HCT116 (cell line): ENCODE data around the gene OR51E2. TPM values are rescaled to one million over a fixed set of nuclear protein-coding genes. Genes with fewer than 3 reads are reported as not detected.

Source experiments
- ATAC-seq: fragments of 200-7000 bp; cut with Tn5 transposase; 2 replicates; pipeline ENCODE4 v1.9.1; 2020; ENCODE audit warnings: mild to moderate bottlenecking, moderate library complexity
- BruUV-seq: library from RNA; stranded (reverse); fragments of 400-500 nt; replicated peaks from 2 replicates; lab custom pipeline; 2021; lab: Mats Ljungman, UMichigan
- CTCF ChIA-PET: fragments of 300-600 bp; sonication (Branson Sonifier 250); formaldehyde crosslinking; loops from one replicate; lab custom pipeline; 2021; ENCODE audit warnings: antibody characterized with exemption; lab: Charles Lee
- POLR2A ChIA-PET: fragments of 300-600, 350-600 bp; sonication (Branson Sonifier 250); formaldehyde crosslinking; loops from one replicate; lab custom pipeline; 2021; ENCODE audit warnings: antibody characterized with exemption; lab: Charles Lee
- RAD21 ChIA-PET, 2 experiments: fragments of 300-600 bp; sonication (Branson Sonifier 250); formaldehyde crosslinking; loops; one replicate each; lab custom pipeline; 2023; ENCODE audit warnings: low total read pairs in 2 of 2; ENCODE audit not compliant: uncharacterized antibody in 2 of 2, unreplicated experiment in 2 of 2, low non-redundant PET in 1 of 2; lab: Charles Lee
- DNase-seq: peaks from one replicate; pipeline ENCODE4 v3.0.0-alpha.2; 2010; ENCODE audit warnings: low read depth, low spot score
- H2AFZ ChIP-seq: fragments of 200-600 bp; shearing (Covaris generic), sonication (generic); 2 replicates; pipeline ENCODE4 v1.6.1; 2017; ENCODE audit warnings: low read depth, mixed run types, mixed read lengths, antibody characterized with exemption, low read length; ENCODE audit not compliant: poor library complexity, severe bottlenecking
- H3K27ac ChIP-seq: 2 replicates; pipeline ENCODE4 v1.5.1; 2012; ENCODE audit warnings: low read depth, low read length
- H3K27me3 ChIP-seq: fragments of 200-600 bp; sonication (generic); 2 replicates; pipeline ENCODE4 v1.6.1; 2016; ENCODE audit warnings: mixed run types, low read length, mixed read lengths; ENCODE audit not compliant: insufficient read depth
- H3K36me3 ChIP-seq, 2 experiments: fragments of 200-500 bp in 1 of 2; fragments of 200-600 bp in 1 of 2; sonication (Bioruptor generic) in 1 of 2; sonication (generic) in 1 of 2; 2 replicates each; pipeline versions ENCODE4 v1.5.1 to v1.6.1; 2014 to 2016; ENCODE audit warnings: low read length in 2 of 2, inconsistent platforms in 1 of 2, mixed read lengths in 1 of 2, mixed run types in 1 of 2; ENCODE audit not compliant: insufficient read depth in 2 of 2, control insufficient read depth in 1 of 2
- H3K4me1 ChIP-seq, 2 experiments: fragments of 200-600 bp in 1 of 2; sonication (generic) in 1 of 2; 2 replicates each; pipeline versions ENCODE4 v1.5.1 to v1.6.1; 2012 to 2017; ENCODE audit warnings: low read length in 2 of 2, inconsistent platforms in 1 of 2, mild to moderate bottlenecking in 1 of 2, mixed read lengths in 1 of 2, mixed run types in 1 of 2, moderate library complexity in 1 of 2; ENCODE audit not compliant: insufficient read depth in 2 of 2, control insufficient read depth in 1 of 2
- H3K4me2 ChIP-seq: fragments of 200-600 bp; sonication (generic); 2 replicates; pipeline ENCODE4 v1.6.1; 2017; ENCODE audit warnings: mixed run types, low read length, mixed read lengths
- H3K4me3 ChIP-seq, 2 experiments: fragments of 200-600 bp in 1 of 2; sonication (generic) in 1 of 2; replicated peaks in 1 of 2; 2 replicates each; pipeline ENCODE4 v1.5.1; 2011 to 2016; ENCODE audit warnings: low read length in 2 of 2, control low read depth in 1 of 2, low read depth in 1 of 2, mild to moderate bottlenecking in 1 of 2, mixed read lengths in 1 of 2, mixed run types in 1 of 2
- H3K79me2 ChIP-seq: fragments of 200-600 bp; sonication (generic); 2 replicates; pipeline ENCODE4 v1.6.1; 2017; ENCODE audit warnings: mild to moderate bottlenecking, mixed run types, low read length, moderate library complexity, mixed read lengths; ENCODE audit not compliant: insufficient read depth
- H3K9ac ChIP-seq: fragments of 200-600 bp; sonication (generic); 2 replicates; pipeline ENCODE4 v1.6.1; 2016; ENCODE audit warnings: low read length, mixed read lengths
- H3K9me2 ChIP-seq: fragments of 200-600 bp; sonication (generic), shearing (Covaris generic); 2 replicates; pipeline ENCODE4 v1.6.1; 2017; ENCODE audit warnings: mixed run types, mild to moderate bottlenecking, moderate library complexity; ENCODE audit not compliant: insufficient read depth
- H3K9me3 ChIP-seq, 2 experiments: fragments of 200-500 bp in 1 of 2; fragments of 200-600 bp in 1 of 2; sonication (Bioruptor generic) in 1 of 2; sonication (generic) in 1 of 2; 2 replicates each; pipeline ENCODE4 v1.6.1; 2014 to 2017; ENCODE audit warnings: low read length in 2 of 2, mixed read lengths in 2 of 2, inconsistent platforms in 1 of 2, low read depth in 1 of 2, mild to moderate bottlenecking in 1 of 2, mixed run types in 1 of 2, moderate library complexity in 1 of 2; ENCODE audit not compliant: control insufficient read depth in 1 of 2, insufficient read depth in 1 of 2
- H4K20me1 ChIP-seq: fragments of 200-600 bp; sonication (generic), shearing (Covaris generic); 2 replicates; pipeline ENCODE4 v1.6.1; 2017; ENCODE audit warnings: mixed run types, mild to moderate bottlenecking, moderate library complexity; ENCODE audit not compliant: insufficient read depth
- CEBPB ChIP-seq: IDR thresholded peaks from 2 replicates; pipeline ENCODE4 v1.6.1; 2012; ENCODE audit warnings: low read depth
- EZH2 ChIP-seq: fragments of 200-600 bp; sonication (generic); IDR thresholded peaks from 2 replicates; pipeline ENCODE4 v1.6.1; 2017; ENCODE audit warnings: antibody characterized with exemption, mixed run types
- FOSL1 ChIP-seq: IDR thresholded peaks from 2 replicates; pipeline ENCODE4 v1.6.1; 2012; ENCODE audit warnings: low read depth
- POLR2AphosphoS5 ChIP-seq: IDR thresholded peaks from 2 replicates; pipeline ENCODE4 v1.6.1; 2011; ENCODE audit warnings: mild to moderate bottlenecking, low read depth, low read length, moderate library complexity
- SIN3A ChIP-seq: IDR thresholded peaks from 2 replicates; pipeline ENCODE4 v1.6.1; 2012; ENCODE audit warnings: low read depth
- SP1 ChIP-seq: IDR thresholded peaks from 2 replicates; pipeline ENCODE4 v1.6.1; 2012; ENCODE audit warnings: low read depth
- YY1 ChIP-seq: IDR thresholded peaks from 2 replicates; pipeline ENCODE4 v1.6.1; 2011; ENCODE audit warnings: low read length, low read depth, moderate library complexity, mild to moderate bottlenecking; ENCODE audit not compliant: insufficient replicate concordance; ENCODE audit errors: extremely low read depth
- ZNF274 ChIP-seq: fragments of 200-500 bp; sonication (Bioruptor generic); IDR thresholded peaks from 2 replicates; pipeline ENCODE4 v1.6.1; 2014; ENCODE audit warnings: mild to moderate bottlenecking, low read depth, low read length, inconsistent platforms
- intact Hi-C: fragments of 100-400 bp; cut with micrococcal nuclease; formaldehyde crosslinking; loops from 2 replicates; pipeline ENCODE4 v1.10.0; 2022
- total RNA-seq: library from RNA; stranded (reverse); gene quantifications from one replicate; pipeline ENCODE4 v1.2.1, GENCODE V29; 2021; ENCODE audit not compliant: unreplicated experiment
- TF ChIP-seq, protein P1 (sequence below), 3 experiments: fragments of 200-600 bp in 1 of 3; sonication (generic) in 1 of 3; IDR thresholded peaks in 2 of 3; conservative IDR thresholded peaks in 1 of 3; 2 replicates each; pipeline ENCODE4 v1.5.1; 2012 to 2017; ENCODE audit warnings: low read depth in 2 of 3, low read length in 2 of 3, antibody characterized with exemption in 1 of 3, borderline replicate concordance in 1 of 3, control low read depth in 1 of 3, mild to moderate bottlenecking in 1 of 3, mixed read lengths in 1 of 3, mixed run types in 1 of 3, moderate library complexity in 1 of 3; ENCODE audit not compliant: insufficient read depth in 1 of 3
- TF ChIP-seq, protein P2 (sequence below): IDR thresholded peaks from 2 replicates; pipeline ENCODE4 v1.6.1; 2012
- TF ChIP-seq, protein P3 (sequence below): IDR thresholded peaks from 2 replicates; pipeline ENCODE4 v1.6.1; 2012
- TF ChIP-seq, protein P4 (sequence below): IDR thresholded peaks from 2 replicates; pipeline ENCODE4 v1.6.1; 2011; ENCODE audit warnings: mild to moderate bottlenecking, low read length, moderate library complexity; ENCODE audit not compliant: insufficient replicate concordance; ENCODE audit errors: extremely low read depth

The OR51E2 gene
- total RNA-seq, 1 experiment from 2014 or later, result not detected

DNA sequence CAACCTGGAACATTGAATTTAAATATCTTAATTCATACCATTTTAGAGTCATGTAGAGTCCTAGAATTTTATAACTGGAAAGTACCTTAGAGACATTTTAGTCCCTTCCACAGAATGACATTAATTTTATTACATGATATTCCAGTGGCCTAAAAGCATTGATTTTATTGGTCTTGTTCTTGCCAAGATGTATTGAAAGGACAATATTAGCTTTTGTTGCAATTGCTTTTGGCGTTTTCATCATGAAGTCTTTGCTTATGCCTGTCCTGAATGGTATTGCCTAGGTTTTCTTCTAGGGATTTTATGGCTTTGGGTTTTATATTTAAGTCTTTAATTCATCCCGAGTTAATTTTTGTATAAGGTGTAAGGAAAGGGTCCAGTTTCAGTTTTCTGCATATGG is 43.1 kb upstream of the OR51E2 start:
- Histone ChIP-seq H3K4me3 (no peak overlapping the region), H3K27ac (no peak overlapping the region), H2AFZ (no peak overlapping the region), H3K79me2 (no peaks in the 10 kb centered on the region), H4K20me1 (no peaks in the 10 kb centered on the region), H3K9me2 (no peaks in the 10 kb centered on the region), H3K4me1 (no peaks in the 10 kb centered on the region), H3K36me3 (no peaks in the 10 kb centered on the region), H3K9ac (no peak overlapping the region), H3K27me3 (peaks cover 24% of the 10 kb centered on the region), H3K9me3 (no peaks in the 10 kb centered on the region)
- no peak for ATAC-seq
- DNase-seq, result no peak
- ChIA-PET RAD21 (no interaction called here), CTCF (no interaction called here), POLR2A (no interaction called here)
- no TSS peak for BruUV-seq
- intact Hi-C loops, result no loop called here
- TF ChIP-seq CEBPB (no peak), FOSL1 (no peak), YY1 (no peak), ZNF274 (no peak)
- TF ChIP-seq, all 23 proteins: peak for 0
- no peak overlapping the region for H3K4me2 ChIP-seq

DNA sequence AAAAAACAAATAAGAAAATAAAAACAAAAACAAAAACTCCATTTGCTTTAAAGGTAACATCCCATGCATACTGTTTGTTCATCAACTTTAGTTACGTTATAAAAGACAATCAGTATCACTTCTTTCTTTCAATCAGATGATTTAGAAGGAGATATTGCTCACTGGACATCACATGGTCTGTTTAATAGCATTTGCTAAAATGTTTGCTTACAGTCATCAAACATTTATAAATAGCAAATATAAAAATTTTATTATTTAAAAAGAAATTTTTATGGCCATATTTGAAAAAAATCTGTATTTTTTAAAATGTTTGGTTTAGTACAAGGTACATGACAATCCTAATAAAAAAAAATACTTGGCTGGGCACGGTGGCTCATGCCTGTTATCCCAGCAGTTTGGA is 29.5 kb upstream of the OR51E2 start:
- no peak overlapping the region for H3K27ac ChIP-seq
- ATAC-seq, result no peak
- peaks cover 3% of the 10 kb centered on the region; the same call in 1 of the 2 replicates for H3K27me3 ChIP-seq
- no peak overlapping the region for H3K9ac ChIP-seq
- H3K9me3 ChIP-seq, result no peaks in the 10 kb centered on the region
- BruUV-seq, result no TSS peak
- no peaks in the 10 kb centered on the region for H3K79me2 ChIP-seq
- no peak overlapping the region for H2AFZ ChIP-seq
- H3K4me3 ChIP-seq, result no peak overlapping the region
- no peaks in the 10 kb centered on the region for H4K20me1 ChIP-seq
- POLR2A ChIA-PET, result no interaction called here
- H3K4me2 ChIP-seq, result no peak overlapping the region
- no peaks in the 10 kb centered on the region for H3K9me2 ChIP-seq
- CTCF ChIA-PET, result interaction anchor here (0.6 kb wide), 1 partner anchor 38 kb away, joined by 3 read pairs; no protein-coding TSS in a partner anchor
- intact Hi-C loops, result no loop called here
- H3K36me3 ChIP-seq, result no peaks in the 10 kb centered on the region
- no peaks in the 10 kb centered on the region for H3K4me1 ChIP-seq
- no peak for DNase-seq
- RAD21 ChIA-PET, result no interaction called here
- TF ChIP-seq POLR2AphosphoS5 (no peak), SIN3A (no peak), FOSL1 (no peak), EZH2 (no peak), SP1 (no peak)
- TF ChIP-seq, protein P1, sequence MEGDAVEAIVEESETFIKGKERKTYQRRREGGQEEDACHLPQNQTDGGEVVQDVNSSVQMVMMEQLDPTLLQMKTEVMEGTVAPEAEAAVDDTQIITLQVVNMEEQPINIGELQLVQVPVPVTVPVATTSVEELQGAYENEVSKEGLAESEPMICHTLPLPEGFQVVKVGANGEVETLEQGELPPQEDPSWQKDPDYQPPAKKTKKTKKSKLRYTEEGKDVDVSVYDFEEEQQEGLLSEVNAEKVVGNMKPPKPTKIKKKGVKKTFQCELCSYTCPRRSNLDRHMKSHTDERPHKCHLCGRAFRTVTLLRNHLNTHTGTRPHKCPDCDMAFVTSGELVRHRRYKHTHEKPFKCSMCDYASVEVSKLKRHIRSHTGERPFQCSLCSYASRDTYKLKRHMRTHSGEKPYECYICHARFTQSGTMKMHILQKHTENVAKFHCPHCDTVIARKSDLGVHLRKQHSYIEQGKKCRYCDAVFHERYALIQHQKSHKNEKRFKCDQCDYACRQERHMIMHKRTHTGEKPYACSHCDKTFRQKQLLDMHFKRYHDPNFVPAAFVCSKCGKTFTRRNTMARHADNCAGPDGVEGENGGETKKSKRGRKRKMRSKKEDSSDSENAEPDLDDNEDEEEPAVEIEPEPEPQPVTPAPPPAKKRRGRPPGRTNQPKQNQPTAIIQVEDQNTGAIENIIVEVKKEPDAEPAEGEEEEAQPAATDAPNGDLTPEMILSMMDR (IDR thresholded peaks at IDR 0.05 in 2 of 3, conservative IDR thresholded peaks at IDR 0.05 in 1 of 3; ENCODE audit: borderline replicate concordance in 1 of 3, insufficient read depth in 1 of 3, low read depth in 2 of 3, low read length in 2 of 3), result no peak
- TF ChIP-seq, protein P2, sequence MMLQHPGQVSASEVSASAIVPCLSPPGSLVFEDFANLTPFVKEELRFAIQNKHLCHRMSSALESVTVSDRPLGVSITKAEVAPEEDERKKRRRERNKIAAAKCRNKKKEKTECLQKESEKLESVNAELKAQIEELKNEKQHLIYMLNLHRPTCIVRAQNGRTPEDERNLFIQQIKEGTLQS, result no peak
- TF ChIP-seq, protein P3, sequence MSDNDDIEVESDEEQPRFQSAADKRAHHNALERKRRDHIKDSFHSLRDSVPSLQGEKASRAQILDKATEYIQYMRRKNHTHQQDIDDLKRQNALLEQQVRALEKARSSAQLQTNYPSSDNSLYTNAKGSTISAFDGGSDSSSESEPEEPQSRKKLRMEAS, result no peak
- TF ChIP-seq, protein P4, sequence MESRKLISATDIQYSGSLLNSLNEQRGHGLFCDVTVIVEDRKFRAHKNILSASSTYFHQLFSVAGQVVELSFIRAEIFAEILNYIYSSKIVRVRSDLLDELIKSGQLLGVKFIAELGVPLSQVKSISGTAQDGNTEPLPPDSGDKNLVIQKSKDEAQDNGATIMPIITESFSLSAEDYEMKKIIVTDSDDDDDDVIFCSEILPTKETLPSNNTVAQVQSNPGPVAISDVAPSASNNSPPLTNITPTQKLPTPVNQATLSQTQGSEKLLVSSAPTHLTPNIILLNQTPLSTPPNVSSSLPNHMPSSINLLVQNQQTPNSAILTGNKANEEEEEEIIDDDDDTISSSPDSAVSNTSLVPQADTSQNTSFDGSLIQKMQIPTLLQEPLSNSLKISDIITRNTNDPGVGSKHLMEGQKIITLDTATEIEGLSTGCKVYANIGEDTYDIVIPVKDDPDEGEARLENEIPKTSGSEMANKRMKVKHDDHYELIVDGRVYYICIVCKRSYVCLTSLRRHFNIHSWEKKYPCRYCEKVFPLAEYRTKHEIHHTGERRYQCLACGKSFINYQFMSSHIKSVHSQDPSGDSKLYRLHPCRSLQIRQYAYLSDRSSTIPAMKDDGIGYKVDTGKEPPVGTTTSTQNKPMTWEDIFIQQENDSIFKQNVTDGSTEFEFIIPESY, result no peak
